Neural progenitor cell (in vitro differentiated cells): Measurements from ENCODE around the gene NPTXR. TPM values are rescaled to one million over a fixed set of nuclear protein-coding genes. Genes with fewer than 3 reads are reported as not detected.

Experiments
- DNase-seq: peaks from one replicate; pipeline ENCODE4 v3.0.0-alpha.2; 2016; ENCODE audit warnings: low spot score
- H2AFZ ChIP-seq: fragments of 200-600 bp; sonication (generic); replicated peaks from 2 replicates; pipeline ENCODE4 v1.6.1; 2016; ENCODE audit warnings: antibody characterized with exemption
- H3F3A ChIP-seq: fragments of 200-600 bp; sonication (generic); 2 replicates; pipeline ENCODE4 v1.6.1; 2016; ENCODE audit warnings: antibody characterized with exemption, low read depth
- H3K27ac ChIP-seq: fragments of 200-600 bp; sonication (generic); 2 replicates; pipeline ENCODE4 v1.5.1; 2016; ENCODE audit warnings: mild to moderate bottlenecking
- H3K27me3 ChIP-seq: fragments of 200-600 bp; sonication (generic); 2 replicates; pipeline ENCODE4 v1.6.1; 2016; ENCODE audit warnings: mild to moderate bottlenecking, moderate library complexity
- H3K36me3 ChIP-seq: fragments of 200-600 bp; sonication (generic); 2 replicates; pipeline ENCODE4 v1.5.1; 2016
- H3K4me1 ChIP-seq: fragments of 200-600 bp; sonication (generic); 2 replicates; pipeline ENCODE4 v1.6.1; 2016; ENCODE audit warnings: mixed run types
- H3K4me2 ChIP-seq: fragments of 200-600 bp; sonication (generic); 2 replicates; pipeline ENCODE4 v1.6.1; 2016
- H3K4me3 ChIP-seq: fragments of 200-600 bp; sonication (generic); 2 replicates; pipeline ENCODE4 v1.5.1; 2016
- H3K79me2 ChIP-seq: fragments of 200-600 bp; sonication (generic); 2 replicates; pipeline ENCODE4 v1.6.1; 2016; ENCODE audit warnings: low read depth
- H3K9ac ChIP-seq: fragments of 200-600 bp; sonication (generic); 2 replicates; pipeline ENCODE4 v1.6.1; 2016
- H3K9me3 ChIP-seq: fragments of 200-600 bp; sonication (generic); 2 replicates; pipeline ENCODE4 v1.5.1; 2016; ENCODE audit warnings: low read depth
- H4K20me1 ChIP-seq: fragments of 200-600 bp; sonication (generic); 2 replicates; pipeline ENCODE4 v1.6.1; 2016; ENCODE audit warnings: low read depth
- H3K27ac Mint-ChIP-seq: 3 replicates; pipeline ENCODE4 v1.8.0; 2021; ENCODE audit warnings: mixed read lengths
- H3K27me3 Mint-ChIP-seq: 2 replicates; pipeline ENCODE4 v1.8.0; 2022; ENCODE audit warnings: low read depth, mild to moderate bottlenecking, inconsistent platforms, moderate library complexity, mixed read lengths; ENCODE audit not compliant: insufficient read depth
- H3K36me3 Mint-ChIP-seq: 3 replicates; pipeline ENCODE4 v1.8.0; 2021; ENCODE audit warnings: mixed read lengths
- H3K4me1 Mint-ChIP-seq: 3 replicates; pipeline ENCODE4 v1.8.0; 2021; ENCODE audit warnings: mixed read lengths
- H3K4me3 Mint-ChIP-seq: 3 replicates; pipeline ENCODE4 v1.8.0; 2021; ENCODE audit warnings: mild to moderate bottlenecking, moderate library complexity, mixed read lengths
- H3K9me3 Mint-ChIP-seq: 3 replicates; pipeline ENCODE4 v1.8.0; 2020; ENCODE audit warnings: mixed read lengths
- EZH2 ChIP-seq: fragments of 200-600 bp; sonication (generic); IDR thresholded peaks from 2 replicates; pipeline ENCODE4 v1.6.1; 2017; ENCODE audit warnings: antibody characterized with exemption, mild to moderate bottlenecking, moderate library complexity
- EZH2phosphoT487 ChIP-seq: fragments of 200-600 bp; sonication (generic); IDR thresholded peaks from 2 replicates; pipeline ENCODE4 v1.6.1; 2017; ENCODE audit warnings: antibody characterized with exemption
- total RNA-seq: library from RNA; depleted of rRNA; stranded (reverse); fragments of >200 nt; gene quantifications from 2 replicates; pipeline ENCODE4 v1.2.3, GENCODE V29; 2015; ENCODE audit warnings: low replicate concordance
- TF ChIP-seq, protein P1 (sequence below): fragments of 200-600 bp; sonication (generic); IDR thresholded peaks from 2 replicates; pipeline ENCODE4 v1.5.1; 2017; ENCODE audit warnings: antibody characterized with exemption, mild to moderate bottlenecking

The NPTXR gene
- total RNA-seq, 1 donor from 2014 or later, result 0.99 TPM

GRCh38 chr22:38865201-38866023 is 21.6 kb upstream of the NPTXR start:
- peaks cover 20% of the 10 kb centered on the region for H3K79me2 ChIP-seq
- no peak overlapping the region for H3K27ac Mint-ChIP-seq
- H3K27me3 ChIP-seq, result no peaks in the 10 kb centered on the region
- peaks cover 99% of the 10 kb centered on the region for H4K20me1 ChIP-seq
- H3K36me3 ChIP-seq, result no peaks in the 10 kb centered on the region
- H3K4me2 ChIP-seq, result no peak overlapping the region
- H3K9ac ChIP-seq, result no peak overlapping the region
- no peak overlapping the region for H3K27ac ChIP-seq
- TF ChIP-seq EZH2, result no peak
- TF ChIP-seq, protein P1, sequence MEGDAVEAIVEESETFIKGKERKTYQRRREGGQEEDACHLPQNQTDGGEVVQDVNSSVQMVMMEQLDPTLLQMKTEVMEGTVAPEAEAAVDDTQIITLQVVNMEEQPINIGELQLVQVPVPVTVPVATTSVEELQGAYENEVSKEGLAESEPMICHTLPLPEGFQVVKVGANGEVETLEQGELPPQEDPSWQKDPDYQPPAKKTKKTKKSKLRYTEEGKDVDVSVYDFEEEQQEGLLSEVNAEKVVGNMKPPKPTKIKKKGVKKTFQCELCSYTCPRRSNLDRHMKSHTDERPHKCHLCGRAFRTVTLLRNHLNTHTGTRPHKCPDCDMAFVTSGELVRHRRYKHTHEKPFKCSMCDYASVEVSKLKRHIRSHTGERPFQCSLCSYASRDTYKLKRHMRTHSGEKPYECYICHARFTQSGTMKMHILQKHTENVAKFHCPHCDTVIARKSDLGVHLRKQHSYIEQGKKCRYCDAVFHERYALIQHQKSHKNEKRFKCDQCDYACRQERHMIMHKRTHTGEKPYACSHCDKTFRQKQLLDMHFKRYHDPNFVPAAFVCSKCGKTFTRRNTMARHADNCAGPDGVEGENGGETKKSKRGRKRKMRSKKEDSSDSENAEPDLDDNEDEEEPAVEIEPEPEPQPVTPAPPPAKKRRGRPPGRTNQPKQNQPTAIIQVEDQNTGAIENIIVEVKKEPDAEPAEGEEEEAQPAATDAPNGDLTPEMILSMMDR, result no peak
- no peak for TF ChIP-seq EZH2phosphoT487
- H3K9me3 Mint-ChIP-seq, result no peaks in the 10 kb centered on the region
- peaks cover 8% of the 10 kb centered on the region for H3K27me3 Mint-ChIP-seq
- peaks cover 21% of the 10 kb centered on the region for H3F3A ChIP-seq
- H3K4me1 ChIP-seq, result peaks cover 22% of the 10 kb centered on the region
- H3K4me1 Mint-ChIP-seq, result peaks cover 40% of the 10 kb centered on the region
- H3K9me3 ChIP-seq, result no peaks in the 10 kb centered on the region
- no peak for DNase-seq
- no peak overlapping the region for H3K4me3 ChIP-seq
- peaks cover 2% of the 10 kb centered on the region for H3K36me3 Mint-ChIP-seq
- H2AFZ ChIP-seq, result no peak overlapping the region
- peak overlapping the region; percentile 27 for H3K4me3 Mint-ChIP-seq

GRCh38 chr22:38864361-38865191 is 20.7 kb upstream of the NPTXR start:
- no peak overlapping the region for H3K27ac ChIP-seq
- no peaks in the 10 kb centered on the region for H3K9me3 Mint-ChIP-seq
- peaks cover 37% of the 10 kb centered on the region for H3K4me1 Mint-ChIP-seq
- H3K9me3 ChIP-seq, result no peaks in the 10 kb centered on the region
- peaks cover 8% of the 10 kb centered on the region for H3K27me3 Mint-ChIP-seq
- H3K36me3 ChIP-seq, result no peaks in the 10 kb centered on the region
- no peak overlapping the region for H3K4me3 ChIP-seq
- no peak for DNase-seq
- H3K4me2 ChIP-seq, result no peak overlapping the region
- H3K9ac ChIP-seq, result no peak overlapping the region
- H3K27me3 ChIP-seq, result no peaks in the 10 kb centered on the region
- TF ChIP-seq, protein P1, result no peak
- TF ChIP-seq EZH2 (no peak), EZH2phosphoT487 (no peak)
- H4K20me1 ChIP-seq, result peaks cover 98% of the 10 kb centered on the region
- no peak overlapping the region for H3K27ac Mint-ChIP-seq
- H3K4me3 Mint-ChIP-seq, result no peak overlapping the region
- H3K79me2 ChIP-seq, result peaks cover 12% of the 10 kb centered on the region
- H2AFZ ChIP-seq, result no peak overlapping the region
- H3K4me1 ChIP-seq, result peaks cover 25% of the 10 kb centered on the region
- peaks cover 2% of the 10 kb centered on the region for H3K36me3 Mint-ChIP-seq
- H3F3A ChIP-seq, result peaks cover 24% of the 10 kb centered on the region

- peaks cover 30% of the 10 kb centered on the region for H3K4me1 ChIP-seq
- TF ChIP-seq, protein P1, result no peak
- TF ChIP-seq EZH2phosphoT487 (no peak), EZH2 (no peak)
- Mint-ChIP-seq H3K9me3 (no peaks in the 10 kb centered on the region), H3K4me3 (no peak overlapping the region), H3K27me3 (peaks cover 11% of the 10 kb centered on the region), H3K27ac (no peak overlapping the region), H3K4me1 (peaks cover 40% of the 10 kb centered on the region), H3K36me3 (peaks cover 2% of the 10 kb centered on the region)
- peaks cover 96% of the 10 kb centered on the region for H4K20me1 ChIP-seq
- H3K9ac ChIP-seq, result no peak overlapping the region
- H3K4me2 ChIP-seq, result no peak overlapping the region
- H3K79me2 ChIP-seq, result peaks cover 11% of the 10 kb centered on the region
- DNase-seq, result no peak
- no peaks in the 10 kb centered on the region for H3K36me3 ChIP-seq
- H3K4me3 ChIP-seq, result no peak overlapping the region
- H3F3A ChIP-seq, result peaks cover 27% of the 10 kb centered on the region
- no peak overlapping the region for H2AFZ ChIP-seq
- no peak overlapping the region for H3K27ac ChIP-seq
- no peaks in the 10 kb centered on the region for H3K9me3 ChIP-seq
- H3K27me3 ChIP-seq, result no peaks in the 10 kb centered on the region
Measured at GRCh38 chr22:38863531-38864131, 19.8 kb upstream of the NPTXR start.
